Measurements from ENCODE around the gene PRKCE.
A peak's percentile ranks its signal among the peaks of the same experiment; 100 is the strongest.

Gene PRKCE

GRCh38 chr2:45919160-45919650 is 267.7 kb downstream of the PRKCE start:
- no peaks in the 10 kb centered on the region for H3K36me3 Mint-ChIP-seq
- DNase-seq (ENCODE audit: low spot score in 2 of 2) (no peak), ATAC-seq (no peak)
- no peak overlapping the region for H3K4me3 Mint-ChIP-seq
- no peaks in the 10 kb centered on the region for H3K9me3 Mint-ChIP-seq
- H3K4me1 Mint-ChIP-seq, result peaks cover 16% of the 10 kb centered on the region
- H3K27ac Mint-ChIP-seq, result no peak overlapping the region

- Mint-ChIP-seq H3K4me3 (no peak overlapping the region), H3K4me1 (peaks cover 16% of the 10 kb centered on the region), H3K27ac (no peak overlapping the region), H3K36me3 (no peaks in the 10 kb centered on the region), H3K9me3 (no peaks in the 10 kb centered on the region)
- DNase-seq (ENCODE audit: low spot score in 2 of 2) (no peak), ATAC-seq (no peak)
These were observed 268.2 kb downstream of the PRKCE start for GRCh38 chr2:45919711-45920111.

- peaks cover 11% of the 10 kb centered on the region for H3K4me1 Mint-ChIP-seq
- no peak overlapping the region for H3K27ac Mint-ChIP-seq
- H3K9me3 Mint-ChIP-seq, result no peaks in the 10 kb centered on the region
- no peak overlapping the region for H3K4me3 Mint-ChIP-seq
- ATAC-seq (no peak), DNase-seq (ENCODE audit: low spot score in 2 of 2) (no peak)
- no peaks in the 10 kb centered on the region for H3K36me3 Mint-ChIP-seq
These were observed 270.4 kb downstream of the PRKCE start for GRCh38 chr2:45921921-45922320.

- H3K4me3 Mint-ChIP-seq, result no peak overlapping the region
- DNase-seq (ENCODE audit: low spot score in 2 of 2) (no peak), ATAC-seq (no peak)
- no peak overlapping the region for H3K27ac Mint-ChIP-seq
- no peaks in the 10 kb centered on the region for H3K36me3 Mint-ChIP-seq
- no peaks in the 10 kb centered on the region for H3K9me3 Mint-ChIP-seq
- peaks cover 11% of the 10 kb centered on the region for H3K4me1 Mint-ChIP-seq
These were observed 271.1 kb downstream of the PRKCE start for GRCh38 chr2:45922577-45922988.

GRCh38 chr2:45923701-45924100 is 272.2 kb downstream of the PRKCE start:
- Mint-ChIP-seq H3K36me3 (no peaks in the 10 kb centered on the region), H3K9me3 (no peaks in the 10 kb centered on the region), H3K4me3 (no peak overlapping the region), H3K4me1 (peaks cover 10% of the 10 kb centered on the region), H3K27ac (no peak overlapping the region)
- DNase-seq (ENCODE audit: low spot score in 2 of 2) (no peak), ATAC-seq (no peak)

GRCh38 chr2:45925026-45925425 is 273.6 kb downstream of the PRKCE start:
- Mint-ChIP-seq H3K27ac (no peak overlapping the region), H3K9me3 (peaks cover 2% of the 10 kb centered on the region), H3K4me1 (peaks cover 4% of the 10 kb centered on the region), H3K36me3 (no peaks in the 10 kb centered on the region), H3K4me3 (no peak overlapping the region)
- ATAC-seq (no peak), DNase-seq (ENCODE audit: low spot score in 2 of 2) (no peak)

- Mint-ChIP-seq H3K9me3 (peaks cover 2% of the 10 kb centered on the region), H3K27ac (no peak overlapping the region)
- DNase-seq (ENCODE audit: low spot score in 2 of 2), result no peak
These were observed 274.3 kb downstream of the PRKCE start for GRCh38 chr2:45925636-45926366.

GRCh38 chr2:45928946-45929345 is 277.5 kb downstream of the PRKCE start:
- Mint-ChIP-seq H3K27ac (no peak overlapping the region), H3K4me1 (peaks cover 4% of the 10 kb centered on the region), H3K9me3 (peaks cover 2% of the 10 kb centered on the region), H3K4me3 (no peak overlapping the region), H3K36me3 (no peaks in the 10 kb centered on the region)
- no peak for ATAC-seq
- no peak for DNase-seq (ENCODE audit: low spot score in 2 of 2)

More at GRCh38 chr2:45925636-45926366, 274.3 kb downstream of the PRKCE start:
- H3K4me3 Mint-ChIP-seq, result no peak overlapping the region
- no peaks in the 10 kb centered on the region for H3K36me3 Mint-ChIP-seq
- H3K4me1 Mint-ChIP-seq, result peaks cover 4% of the 10 kb centered on the region
- no peak for ATAC-seq

- Mint-ChIP-seq H3K9me3 (peaks cover 2% of the 10 kb centered on the region), H3K4me1 (peaks cover 4% of the 10 kb centered on the region), H3K36me3 (no peaks in the 10 kb centered on the region), H3K4me3 (no peak overlapping the region), H3K27ac (no peak overlapping the region)
- DNase-seq (ENCODE audit: low spot score in 2 of 2) (no peak), ATAC-seq (no peak)
These were observed 278.4 kb downstream of the PRKCE start for GRCh38 chr2:45929674-45930395.

- H3K4me3 Mint-ChIP-seq, result no peak overlapping the region
- no peaks in the 10 kb centered on the region for H3K36me3 Mint-ChIP-seq
- H3K9me3 Mint-ChIP-seq, result peaks cover 2% of the 10 kb centered on the region
- peaks cover 4% of the 10 kb centered on the region for H3K4me1 Mint-ChIP-seq
- no peak overlapping the region for H3K27ac Mint-ChIP-seq
- ATAC-seq (no peak), DNase-seq (ENCODE audit: low spot score in 2 of 2) (no peak)
These were observed 278.9 kb downstream of the PRKCE start for GRCh38 chr2:45930396-45930792.

- Mint-ChIP-seq H3K27ac (no peak overlapping the region), H3K4me1 (peaks cover 11% of the 10 kb centered on the region), H3K4me3 (no peak overlapping the region), H3K36me3 (no peaks in the 10 kb centered on the region), H3K9me3 (peaks cover 2% of the 10 kb centered on the region)
- DNase-seq (ENCODE audit: low spot score in 2 of 2) (no peak), ATAC-seq (peak; percentile 56)
These were observed 281.0 kb downstream of the PRKCE start for GRCh38 chr2:45932278-45932975.

GRCh38 chr2:45935791-45936622 is 284.5 kb downstream of the PRKCE start:
- H3K36me3 Mint-ChIP-seq, result no peaks in the 10 kb centered on the region
- ATAC-seq (peak; percentile 86), DNase-seq (ENCODE audit: low spot score in 2 of 2) (peak in 1 of 2 donors; percentile 58)
- H3K27ac Mint-ChIP-seq, result no peak overlapping the region
- no peak overlapping the region for H3K4me3 Mint-ChIP-seq
- H3K9me3 Mint-ChIP-seq, result no peaks in the 10 kb centered on the region
- peaks cover 7% of the 10 kb centered on the region for H3K4me1 Mint-ChIP-seq

- Mint-ChIP-seq H3K4me1 (peaks cover 7% of the 10 kb centered on the region), H3K36me3 (no peaks in the 10 kb centered on the region), H3K4me3 (no peak overlapping the region), H3K9me3 (no peaks in the 10 kb centered on the region), H3K27ac (no peak overlapping the region)
- ATAC-seq (no peak), DNase-seq (ENCODE audit: low spot score in 2 of 2) (no peak)
These were observed 285.1 kb downstream of the PRKCE start for GRCh38 chr2:45936623-45936979.

- H3K9me3 Mint-ChIP-seq, result no peaks in the 10 kb centered on the region
- no peak for DNase-seq (ENCODE audit: low spot score in 2 of 2)
- H3K27ac Mint-ChIP-seq, result no peak overlapping the region
- ATAC-seq, result no peak
- peaks cover 7% of the 10 kb centered on the region for H3K4me1 Mint-ChIP-seq
- no peaks in the 10 kb centered on the region for H3K36me3 Mint-ChIP-seq
- no peak overlapping the region for H3K4me3 Mint-ChIP-seq
These were observed 286.5 kb downstream of the PRKCE start for GRCh38 chr2:45937990-45938389.
